ENCODE data around the gene KRT28. TPM values are rescaled to one million over a fixed set of nuclear protein-coding genes. Genes with fewer than 3 reads are reported as not detected.

KRT28 gene
- total RNA-seq, 1 donor from 2014 or later, result not detected

GRCh38 chr17:40763752-40764151 is 36.0 kb downstream of the KRT28 start:
- no peaks in the 10 kb centered on the region for H3K4me1 Mint-ChIP-seq (ENCODE audit: unreplicated experiment)
- peaks cover 17% of the 10 kb centered on the region for H3K9me3 Mint-ChIP-seq
- H3K4me3 Mint-ChIP-seq, result no peak overlapping the region
- H3K36me3 Mint-ChIP-seq, result no peaks in the 10 kb centered on the region
- no peak overlapping the region for H3K27ac Mint-ChIP-seq
- no peak for TF ChIP-seq CTCF (conservative IDR thresholded peaks at IDR 0.05)
- peaks cover 6% of the 10 kb centered on the region for H3K27me3 Mint-ChIP-seq
- DNase-seq (ENCODE audit: extremely low spot score, unreplicated experiment), result no peak

GRCh38 chr17:40760105-40761016 is 39.4 kb downstream of the KRT28 start:
- no peak for TF ChIP-seq CTCF (conservative IDR thresholded peaks at IDR 0.05)
- Mint-ChIP-seq H3K9me3 (peaks cover 17% of the 10 kb centered on the region), H3K4me1 (ENCODE audit: unreplicated experiment) (no peaks in the 10 kb centered on the region), H3K36me3 (no peaks in the 10 kb centered on the region), H3K4me3 (no peak overlapping the region), H3K27ac (no peak overlapping the region), H3K27me3 (peaks cover 19% of the 10 kb centered on the region)
- no peak for DNase-seq (ENCODE audit: extremely low spot score, unreplicated experiment)

- no peaks in the 10 kb centered on the region for H3K36me3 Mint-ChIP-seq
- peaks cover 31% of the 10 kb centered on the region for H3K27me3 Mint-ChIP-seq
- DNase-seq (ENCODE audit: extremely low spot score, unreplicated experiment), result no peak
- TF ChIP-seq CTCF (conservative IDR thresholded peaks at IDR 0.05), result no peak
- H3K9me3 Mint-ChIP-seq, result peaks cover 6% of the 10 kb centered on the region
- H3K4me1 Mint-ChIP-seq (ENCODE audit: unreplicated experiment), result no peaks in the 10 kb centered on the region
- H3K27ac Mint-ChIP-seq, result no peak within 1 kb of the TSS
- H3K4me3 Mint-ChIP-seq, result no peak within 1 kb of the TSS
These were observed 44.5 kb downstream of the KRT28 start, which contains the start of gene KRT25 for GRCh38 chr17:40755231-40755630. Gene KRT25 (minus strand): TSS chr17:40755331. CDS start chr17:40755271, 60 bp downstream.

- no peaks in the 10 kb centered on the region for H3K9me3 Mint-ChIP-seq
- DNase-seq (ENCODE audit: extremely low spot score, unreplicated experiment), result no peak
- peaks cover 25% of the 10 kb centered on the region for H3K27me3 Mint-ChIP-seq
- H3K4me3 Mint-ChIP-seq, result no peak overlapping the region
- no peaks in the 10 kb centered on the region for H3K4me1 Mint-ChIP-seq (ENCODE audit: unreplicated experiment)
- no peaks in the 10 kb centered on the region for H3K36me3 Mint-ChIP-seq
- no peak overlapping the region for H3K27ac Mint-ChIP-seq
- no peak for TF ChIP-seq CTCF (conservative IDR thresholded peaks at IDR 0.05)
These were observed 46.0 kb downstream of the KRT28 start for GRCh38 chr17:40753804-40754203.

- TF ChIP-seq CTCF (conservative IDR thresholded peaks at IDR 0.05), result no peak
- H3K27me3 Mint-ChIP-seq, result peaks cover 25% of the 10 kb centered on the region
- H3K9me3 Mint-ChIP-seq, result no peaks in the 10 kb centered on the region
These were observed 48.7 kb downstream of the KRT28 start for GRCh38 chr17:40751065-40751464.

More at GRCh38 chr17:40751065-40751464, 48.7 kb downstream of the KRT28 start:
- no peak overlapping the region for H3K27ac Mint-ChIP-seq
- no peaks in the 10 kb centered on the region for H3K36me3 Mint-ChIP-seq
- no peaks in the 10 kb centered on the region for H3K4me1 Mint-ChIP-seq (ENCODE audit: unreplicated experiment)
- DNase-seq (ENCODE audit: extremely low spot score, unreplicated experiment), result no peak
- H3K4me3 Mint-ChIP-seq, result no peak overlapping the region

Measured in type B pancreatic cell (in vitro differentiated cells).